Panc1 (cell line): ENCODE data around the gene SH3BP2. TPM values are rescaled to one million over a fixed set of nuclear protein-coding genes. Genes with fewer than 3 reads are reported as not detected.

Experiments used
- ATAC-seq: fragments of 200-7000 bp; cut with Tn5 transposase; 2 replicates; pipeline ENCODE4 v1.9.1; 2020; ENCODE audit warnings: mild to moderate bottlenecking, moderate library complexity
- BruUV-seq: library from RNA; stranded (reverse); fragments of 400-500 nt; replicated peaks from 2 replicates; lab custom pipeline; 2021; lab: Mats Ljungman, UMichigan
- CTCF ChIA-PET: fragments of 300-600 bp; sonication (Branson Sonifier 250); formaldehyde crosslinking; loops from one replicate; lab custom pipeline; 2022; ENCODE audit warnings: antibody characterized with exemption; lab: Charles Lee
- POLR2A ChIA-PET: fragments of 300-600 bp; sonication (Branson Sonifier 250); formaldehyde crosslinking; loops from one replicate; lab custom pipeline; 2022; ENCODE audit warnings: antibody characterized with exemption; lab: Charles Lee
- DNase-seq: peaks from one replicate; pipeline ENCODE4 v3.0.0-alpha.2; 2010; ENCODE audit warnings: low read depth, low spot score
- H3K27ac ChIP-seq: 2 replicates; pipeline ENCODE4 v1.5.1; 2011; ENCODE audit warnings: mild to moderate bottlenecking, low read length, inconsistent platforms
- H3K27me3 ChIP-seq: fragments of 200-500 bp; sonication (Bioruptor generic); 2 replicates; pipeline ENCODE4 v1.6.0; 2014; ENCODE audit warnings: low read length, inconsistent platforms; ENCODE audit not compliant: control insufficient read depth, insufficient read depth
- H3K36me3 ChIP-seq: fragments of 200-500 bp; sonication (Bioruptor generic); 2 replicates; pipeline ENCODE4 v1.5.1; 2014; ENCODE audit warnings: inconsistent platforms, mild to moderate bottlenecking, low read length, moderate library complexity; ENCODE audit not compliant: control insufficient read depth, insufficient read depth
- H3K4me1 ChIP-seq: 2 replicates; pipeline ENCODE4 v1.5.1; 2011; ENCODE audit warnings: inconsistent platforms, mild to moderate bottlenecking, low read length, moderate library complexity; ENCODE audit not compliant: control insufficient read depth, insufficient read depth
- H3K4me3 ChIP-seq, 2 experiments: 2 replicates each; pipeline ENCODE4 v1.5.1; 2011 to 2012; ENCODE audit warnings: low read depth in 2 of 2, low read length in 2 of 2, mild to moderate bottlenecking in 2 of 2, inconsistent platforms in 1 of 2, moderate library complexity in 1 of 2
- H3K9me3 ChIP-seq: fragments of 200-500 bp; sonication (Bioruptor generic); 2 replicates; pipeline ENCODE4 v1.5.1; 2014; ENCODE audit warnings: low read depth, mild to moderate bottlenecking, inconsistent platforms, low read length, moderate library complexity; ENCODE audit not compliant: control insufficient read depth, insufficient read depth
- CTCF ChIP-seq: fragments of 450-650 bp; IDR thresholded peaks from 2 replicates; pipeline ENCODE4 v1.5.1; 2017; ENCODE audit warnings: mild to moderate bottlenecking
- POLR2AphosphoS5 ChIP-seq: IDR thresholded peaks from 2 replicates; pipeline ENCODE4 v1.6.1; 2012; ENCODE audit warnings: mild to moderate bottlenecking, low read depth, low read length, moderate library complexity
- REST ChIP-seq, 2 experiments: IDR thresholded peaks; 2 replicates each; pipeline ENCODE4 v1.6.1; 2011 to 2012; ENCODE audit warnings: low read depth in 2 of 2, control low read depth in 1 of 2, low read length in 1 of 2, mild to moderate bottlenecking in 1 of 2, moderate library complexity in 1 of 2; ENCODE audit not compliant: insufficient read depth in 1 of 2
- SIN3A ChIP-seq: IDR thresholded peaks from 2 replicates; pipeline ENCODE4 v1.6.1; 2012; ENCODE audit warnings: low read depth, mild to moderate bottlenecking, low read length, moderate library complexity, borderline replicate concordance; ENCODE audit not compliant: insufficient read depth
- TCF7L2 ChIP-seq: IDR thresholded peaks from 2 replicates; pipeline ENCODE4 v1.6.1; 2011; ENCODE audit warnings: mild to moderate bottlenecking, low read depth, low read length, inconsistent platforms
- in situ Hi-C: cut with HindIII; loops from 2 replicates; pipeline ENCODE4 v1.10.0; 2016; ENCODE audit warnings: low sequenced_read_pairs, low pct_unique_long_range_greater_than_20kb
- intact Hi-C: fragments of 100-400 bp; cut with micrococcal nuclease; formaldehyde crosslinking; loops from one replicate; pipeline ENCODE4 v1.10.0; 2022; ENCODE audit not compliant: unreplicated experiment
- total RNA-seq: library from RNA; stranded (reverse); gene quantifications from one replicate; pipeline ENCODE4 v1.2.1, GENCODE V29; 2021; ENCODE audit not compliant: unreplicated experiment

SH3BP2 gene
- total RNA-seq, 1 experiment from 2014 or later, result 93.4 TPM

- Histone ChIP-seq H3K9me3 (no peaks in the 10 kb centered on the region), H3K36me3 (no peaks in the 10 kb centered on the region; the same call in 1 of the 2 replicates), H3K27me3 (no peaks in the 10 kb centered on the region), H3K27ac (no peak overlapping the region), H3K4me1 (no peaks in the 10 kb centered on the region; the same call in none of the 2 replicates), H3K4me3 (no peak overlapping the region)
- no peak for ATAC-seq
- CTCF ChIA-PET, result no interaction called here
- no TSS peak for BruUV-seq
- DNase-seq, result no peak
- no peak for TF ChIP-seq TCF7L2
- TF ChIP-seq REST (IDR thresholded peaks at IDR 0.05; ENCODE audit: insufficient read depth in 1 of 2, low read depth in 2 of 2, low read length in 1 of 2), result no peak
- TF ChIP-seq SIN3A, result no peak
- no peak for TF ChIP-seq POLR2AphosphoS5
- no peak for TF ChIP-seq CTCF
- in situ Hi-C loops (no loop called here), intact Hi-C loops (no loop called here)
- POLR2A ChIA-PET, result no interaction called here
These were observed 59.6 kb downstream of the SH3BP2 start for GRCh38 chr4:2852481-2852921.

- Histone ChIP-seq H3K27me3 (no peaks in the 10 kb centered on the region), H3K36me3 (no peaks in the 10 kb centered on the region; the same call in 1 of the 2 replicates), H3K4me1 (peaks cover 17% of the 10 kb centered on the region), H3K4me3 (no peak overlapping the region), H3K27ac (no peak overlapping the region), H3K9me3 (no peaks in the 10 kb centered on the region)
- intact Hi-C loops (no loop called here), in situ Hi-C loops (no loop called here)
- POLR2A ChIA-PET, result no interaction called here
- BruUV-seq, result no TSS peak
- DNase-seq, result no peak
- CTCF ChIA-PET, result no interaction called here
- TF ChIP-seq POLR2AphosphoS5 (no peak), TCF7L2 (no peak), REST (IDR thresholded peaks at IDR 0.05; ENCODE audit: insufficient read depth in 1 of 2, low read depth in 2 of 2, low read length in 1 of 2) (no peak), CTCF (no peak), SIN3A (no peak)
- no peak for ATAC-seq
These were observed 62.7 kb downstream of the SH3BP2 start for GRCh38 chr4:2855584-2855983.
